ENCODE results near the gene CRY2. TPM values are rescaled to one million over a fixed set of nuclear protein-coding genes. Genes with fewer than 3 reads are reported as not detected.

The CRY2 gene
- total and polyA plus RNA-seq, 10 of the 15 experiments (the other 5 are each of a cell fraction or from before 2014, with no cell fraction given), result 1.2 to 14.7 (median 8.1) TPM

- TF ChIP-seq CHD2 (IDR thresholded peaks at IDR 0.05; ENCODE audit: borderline replicate concordance, low read depth, low read length) (no peak), E2F8 (IDR thresholded peaks at IDR 0.05; ENCODE audit: low read depth, partially characterized antibody) (no peak), PRDM15 (CRISPR knock-in tag; IDR thresholded peaks at IDR 0.05) (no peak), YY1 (IDR thresholded peaks at IDR 0.05; ENCODE audit: low read depth, low read length) (no peak), GATAD2B (conservative IDR thresholded peaks at IDR 0.05; ENCODE audit: low read depth) (no peak), CEBPB (IDR thresholded peaks at IDR 0.05; ENCODE audit: borderline replicate concordance in 1 of 2, low read depth in 2 of 2, low read length in 2 of 2) (no peak), FOXM1 (IDR thresholded peaks at IDR 0.05; ENCODE audit: low read depth, low read length) (no peak), ZNF687 (IDR thresholded peaks at IDR 0.05) (no peak), RCOR1 (conservative IDR thresholded peaks at IDR 0.05; ENCODE audit: low read depth, low read length) (no peak), SRF (IDR thresholded peaks at IDR 0.05; ENCODE audit: low read depth in 2 of 2, low read length in 2 of 2) (0 out of 4 replicates have a peak, but pooled peaks of 1 of the 2 experiments have one; percentile 43), EED (IDR thresholded peaks at IDR 0.05; ENCODE audit: low read depth) (no peak), RUNX3 (IDR thresholded peaks at IDR 0.05; ENCODE audit: low read length) (no peak), FOXK2 (IDR thresholded peaks at IDR 0.05) (peak; percentile 93), IRF5 (IDR thresholded peaks at IDR 0.05; ENCODE audit: borderline replicate concordance) (no peak), ZZZ3 (IDR thresholded peaks at IDR 0.05; ENCODE audit: control insufficient read depth, insufficient read length, low read depth) (no peak), ZNF384 (IDR thresholded peaks at IDR 0.05; ENCODE audit: borderline replicate concordance, low read depth, low read length) (no peak)
Observed at GRCh38 chr11:45899448-45900174, 52.3 kb downstream of the CRY2 start (continued).

All from GM12878 (cell line).